ENCODE results near the gene HYLS1. TPM values are rescaled to one million over a fixed set of nuclear protein-coding genes. Genes with fewer than 3 reads are reported as not detected.

Gene HYLS1
- total RNA-seq, 2 experiments from 2014 or later = 7.2 to 9.3 TPM

DNA sequence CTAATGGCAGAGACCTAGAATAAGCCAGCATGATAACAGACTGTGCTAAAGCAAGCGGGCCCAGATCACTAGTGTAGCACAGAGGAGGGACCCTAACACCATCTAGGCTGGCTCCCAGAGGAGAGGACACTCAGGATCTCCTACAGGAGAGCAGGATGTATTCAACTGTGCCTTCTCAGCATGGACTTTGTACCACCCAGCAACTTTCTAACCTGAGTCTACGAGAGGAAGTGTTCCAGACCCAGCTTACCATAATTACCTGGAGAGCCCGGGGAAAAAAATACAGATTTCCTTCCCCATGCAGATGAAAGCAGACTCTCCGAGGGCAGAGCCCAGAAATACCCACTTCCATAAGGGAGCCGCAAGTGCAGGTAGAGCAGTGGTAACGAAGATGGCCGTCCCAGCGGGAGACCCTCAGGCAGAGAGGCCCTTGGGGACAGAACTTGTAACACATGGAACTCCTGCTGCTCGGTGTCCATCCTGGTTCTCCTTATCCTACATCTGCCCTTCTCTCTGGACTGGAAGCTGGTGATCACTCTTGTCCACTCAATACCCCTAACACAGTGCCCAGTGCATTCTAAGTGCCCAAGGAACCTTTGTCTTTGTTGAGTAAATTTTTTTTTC is 37.0 kb downstream of the HYLS1 start:
- POLR2A ChIA-PET = no interaction called here
- Mint-ChIP-seq H3K4me1 (no peaks in the 10 kb centered on the region), H3K36me3 (ENCODE audit: low read depth) (no peaks in the 10 kb centered on the region), H3K27ac (no peak overlapping the region), H3K4me3 (no peak overlapping the region), H3K9me3 (ENCODE audit: low read depth) (no peaks in the 10 kb centered on the region), H3K27me3 (peaks cover 11% of the 10 kb centered on the region)
- DNase-seq (no peak), ATAC-seq (no peak)
- CTCF ChIA-PET = interaction anchor here (0.6 to 5.4 kb wide), 4 partner anchors 17 to 274 kb away, joined by 4 to 41 read pairs (median 8); no protein-coding TSS in a partner anchor
- intact Hi-C loops (cut with DNase I, micrococcal nuclease) = loop anchor here in 1 of 2 experiments (10.0 kb wide), 1 partner anchor 190 kb away; no protein-coding TSS in a partner anchor

DNA sequence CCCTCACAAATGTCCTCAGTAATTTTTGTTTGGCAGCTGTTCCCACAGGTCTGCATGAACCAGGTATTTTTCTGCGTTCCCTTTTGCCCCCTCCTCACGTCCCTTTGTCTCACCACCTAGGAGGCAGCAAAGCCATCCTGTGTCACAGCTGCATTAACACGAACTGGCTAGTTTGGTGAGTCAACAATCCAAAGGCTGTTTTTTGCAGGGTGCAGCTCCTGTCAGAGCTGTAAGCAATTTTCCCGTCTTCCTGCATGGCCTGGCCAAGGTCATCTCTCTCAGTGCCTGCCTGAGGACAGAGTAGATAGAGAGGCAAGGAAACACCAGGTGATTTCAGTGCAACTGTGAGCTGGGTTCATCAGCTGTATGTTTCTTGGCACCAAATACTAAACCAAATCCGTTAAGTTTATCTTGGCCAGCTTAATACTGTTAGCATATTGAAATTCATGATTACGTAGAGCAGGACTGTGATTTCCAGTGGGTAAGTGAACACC is 37.8 kb downstream of the HYLS1 start:
- DNase-seq = no peak
- intact Hi-C loops (cut with DNase I, micrococcal nuclease) = loop anchor here in 1 of 2 experiments (10.0 kb wide), 1 partner anchor 190 kb away; no protein-coding TSS in a partner anchor
- Mint-ChIP-seq H3K4me3 (no peak overlapping the region), H3K4me1 (no peaks in the 10 kb centered on the region), H3K27me3 (peaks cover 10% of the 10 kb centered on the region), H3K9me3 (ENCODE audit: low read depth) (no peaks in the 10 kb centered on the region), H3K27ac (no peak overlapping the region), H3K36me3 (ENCODE audit: low read depth) (no peaks in the 10 kb centered on the region)
- ATAC-seq = no peak
- POLR2A ChIA-PET = no interaction called here
- CTCF ChIA-PET = interaction anchor here (0.6 to 5.4 kb wide), 4 partner anchors 16 to 268 kb away, joined by 3 to 41 read pairs (median 4); partner anchors contain the start of gene PUS3

DNA sequence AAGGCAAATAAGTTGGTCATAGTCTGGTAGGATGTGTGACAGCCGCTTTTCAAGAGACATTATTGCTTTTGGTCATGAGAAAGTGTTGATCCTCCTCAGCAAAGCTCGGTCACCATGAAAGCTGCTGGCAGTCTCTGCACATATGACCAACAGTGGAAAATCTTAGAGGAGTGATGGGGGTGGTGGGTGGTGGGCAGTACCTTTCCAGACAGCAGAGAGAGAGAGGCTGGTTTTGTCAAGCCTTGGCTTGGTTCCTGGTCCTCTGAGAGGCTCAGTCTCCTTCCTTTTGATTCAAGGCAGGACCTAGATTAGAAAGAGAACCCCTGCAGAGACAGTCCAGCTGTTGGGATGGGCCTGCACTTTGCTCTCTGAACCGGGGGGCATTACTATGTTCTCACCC is 38.3 kb downstream of the HYLS1 start:
- intact Hi-C loops (cut with DNase I, micrococcal nuclease) = loop anchor here in 1 of 2 experiments (10.0 kb wide), 1 partner anchor 189 kb away; no protein-coding TSS in a partner anchor
- ChIA-PET POLR2A (no interaction called here), CTCF (interaction anchor here (0.7 to 5.4 kb wide), 3 partner anchors 16 to 268 kb away, joined by 3 to 41 read pairs (median 4); partner anchors contain the start of gene PUS3)
- H3K9me3 Mint-ChIP-seq (ENCODE audit: low read depth) = no peaks in the 10 kb centered on the region
- H3K27me3 Mint-ChIP-seq = peaks cover 10% of the 10 kb centered on the region
- no peak overlapping the region for H3K27ac Mint-ChIP-seq
- ATAC-seq = no peak
- H3K4me1 Mint-ChIP-seq = no peaks in the 10 kb centered on the region
- H3K36me3 Mint-ChIP-seq (ENCODE audit: low read depth) = no peaks in the 10 kb centered on the region
- no peak overlapping the region for H3K4me3 Mint-ChIP-seq
- DNase-seq = no peak

DNA sequence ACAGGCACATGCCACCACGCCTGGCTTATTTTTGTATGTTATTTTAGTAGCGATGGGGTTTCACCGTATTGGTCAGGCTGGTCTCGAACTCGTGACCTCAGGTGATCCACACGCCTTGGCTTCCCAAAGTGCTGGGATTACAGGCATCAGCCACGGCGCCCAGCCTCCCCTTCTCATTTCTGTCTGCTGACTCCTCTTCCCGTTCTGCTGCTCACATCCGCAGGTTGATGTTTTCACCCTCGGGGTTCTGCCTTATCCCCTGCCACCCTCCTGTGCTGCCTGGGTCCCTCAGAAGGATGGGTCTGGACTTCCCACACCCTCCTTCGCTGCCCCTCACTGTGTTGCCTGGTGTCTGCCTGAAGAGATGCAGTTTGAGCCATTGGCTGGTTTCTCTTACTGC is 39.2 kb downstream of the HYLS1 start:
- Mint-ChIP-seq H3K27ac (no peak overlapping the region), H3K4me3 (no peak overlapping the region), H3K4me1 (no peaks in the 10 kb centered on the region), H3K27me3 (peaks cover 10% of the 10 kb centered on the region), H3K9me3 (ENCODE audit: low read depth) (no peaks in the 10 kb centered on the region), H3K36me3 (ENCODE audit: low read depth) (no peaks in the 10 kb centered on the region)
- POLR2A ChIA-PET = no interaction called here
- intact Hi-C loops (cut with DNase I, micrococcal nuclease) = loop anchor here in 1 of 2 experiments (10.0 kb wide), 1 partner anchor 188 kb away; no protein-coding TSS in a partner anchor
- DNase-seq (no peak), ATAC-seq (no peak)
- CTCF ChIA-PET = no interaction called here

DNA sequence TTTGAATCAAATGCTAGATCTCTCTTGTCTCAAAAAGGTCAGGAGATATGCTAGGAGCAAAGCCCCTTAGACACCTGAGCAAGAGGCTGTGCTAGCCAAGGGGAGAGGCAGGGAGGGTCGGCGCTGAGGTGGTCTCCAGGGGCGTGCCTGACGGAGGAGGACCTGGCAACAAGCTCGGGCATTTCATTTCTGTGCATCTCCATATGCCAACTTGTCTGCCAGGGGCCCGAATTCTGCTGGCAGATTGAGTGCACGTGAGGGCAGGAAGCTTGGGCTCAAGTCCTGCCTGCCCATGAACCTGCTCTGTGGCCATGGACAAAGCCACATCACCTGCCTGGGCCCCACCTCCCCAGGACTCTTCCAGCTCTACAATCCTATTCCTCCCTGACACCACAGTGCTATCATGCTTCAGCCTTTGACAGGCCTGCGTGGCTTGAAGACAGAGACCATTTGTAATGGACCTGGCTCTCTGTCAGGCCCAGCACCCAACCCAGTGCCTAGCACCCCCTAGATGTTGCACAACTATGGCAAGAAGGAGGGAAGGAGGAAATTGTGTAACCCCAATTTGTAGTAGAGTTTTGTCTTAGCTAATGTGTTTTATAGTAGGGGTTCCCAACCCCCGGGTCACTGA is 42.1 kb downstream of the HYLS1 start:
- Mint-ChIP-seq H3K4me3 (no peak overlapping the region), H3K9me3 (ENCODE audit: low read depth) (no peaks in the 10 kb centered on the region), H3K36me3 (ENCODE audit: low read depth) (no peaks in the 10 kb centered on the region), H3K27me3 (peaks cover 10% of the 10 kb centered on the region), H3K27ac (no peak overlapping the region), H3K4me1 (no peaks in the 10 kb centered on the region)
- intact Hi-C loops (cut with DNase I, micrococcal nuclease) = loop anchor here in 1 of 2 experiments (10.0 kb wide), 1 partner anchor 185 kb away; no protein-coding TSS in a partner anchor
- ATAC-seq (no peak), DNase-seq (no peak)
- CTCF ChIA-PET = interaction anchor here (0.7 to 1.2 kb wide), 3 partner anchors 13 to 266 kb away, joined by 3 to 4 read pairs (median 4); no protein-coding TSS in a partner anchor
- POLR2A ChIA-PET = no interaction called here

DNA sequence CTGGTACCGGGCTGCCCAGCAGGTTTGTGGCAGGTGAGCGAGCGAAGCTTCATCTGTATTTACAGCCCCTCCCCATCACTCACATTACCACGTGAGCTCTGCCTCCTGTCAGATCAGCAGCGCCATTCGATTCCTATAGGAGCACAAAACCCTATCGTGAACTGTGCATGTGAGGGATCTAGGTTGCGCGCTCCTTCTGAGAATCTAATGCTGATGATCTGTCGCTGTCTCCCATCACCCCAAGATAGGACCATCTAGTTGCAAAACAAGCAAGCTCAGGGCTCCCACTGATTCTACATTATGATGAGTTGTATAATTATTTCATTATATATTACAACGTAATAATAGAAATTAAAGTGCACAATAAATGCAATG is 42.6 kb downstream of the HYLS1 start:
- H3K36me3 Mint-ChIP-seq (ENCODE audit: low read depth) = no peaks in the 10 kb centered on the region
- DNase-seq (no peak), ATAC-seq (no peak)
- ChIA-PET CTCF (interaction anchor here (0.7 to 1.2 kb wide), 2 partner anchors 13 to 264 kb away, joined by 4 read pairs; no protein-coding TSS in a partner anchor), POLR2A (no interaction called here)
- no peaks in the 10 kb centered on the region for H3K9me3 Mint-ChIP-seq (ENCODE audit: low read depth)
- no peaks in the 10 kb centered on the region for H3K4me1 Mint-ChIP-seq
- H3K27me3 Mint-ChIP-seq = peaks cover 10% of the 10 kb centered on the region
- no peak overlapping the region for H3K27ac Mint-ChIP-seq
- H3K4me3 Mint-ChIP-seq = no peak overlapping the region
- intact Hi-C loops (cut with DNase I, micrococcal nuclease) = no loop called here

DNA sequence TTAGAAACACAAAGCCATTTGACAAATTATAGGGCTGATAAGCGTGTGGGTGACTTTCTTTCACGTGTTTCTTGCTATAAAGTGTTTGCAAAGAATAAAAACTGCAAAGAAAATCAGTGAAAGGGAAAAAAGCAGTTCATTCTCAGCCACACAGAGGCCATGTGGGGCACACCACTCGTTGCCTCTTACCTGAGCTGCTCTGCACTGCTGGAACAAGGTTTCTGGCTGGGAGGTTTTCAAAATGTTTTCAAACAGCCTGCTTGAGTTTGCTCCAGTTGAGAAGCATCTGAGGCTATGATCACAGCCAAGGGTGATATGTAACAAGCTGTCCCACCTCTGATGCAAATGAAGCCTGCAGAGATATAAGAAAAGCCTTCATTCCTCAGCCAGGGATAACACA is 43.6 kb downstream of the HYLS1 start:
- H3K27me3 Mint-ChIP-seq = peaks cover 10% of the 10 kb centered on the region
- CTCF ChIA-PET = interaction anchor here (0.6 to 1.1 kb wide), 5 partner anchors 8 to 263 kb away, joined by 3 to 6 read pairs (median 4); partner anchors contain the start of gene PUS3
- ATAC-seq = no peak

DNA sequence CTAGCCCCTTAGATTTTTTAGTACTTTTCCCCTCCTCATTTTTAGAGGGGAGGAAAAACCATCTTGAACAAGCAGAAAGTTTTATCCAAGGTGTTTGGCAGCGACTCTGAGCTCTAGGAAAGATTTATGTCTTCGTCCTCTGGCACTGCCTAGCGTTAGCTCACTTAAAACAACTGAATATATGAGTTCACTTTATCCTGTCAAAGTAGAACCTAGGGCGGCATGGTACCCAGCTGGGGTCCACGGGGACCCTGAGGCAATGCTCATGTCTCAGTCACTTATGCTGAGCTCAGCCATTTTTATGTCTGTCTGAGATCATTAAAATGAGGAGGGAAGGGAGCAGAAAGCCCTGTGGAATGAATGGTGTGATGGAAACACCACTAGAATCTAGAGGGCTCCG is 44.2 kb downstream of the HYLS1 start:
- no peak for DNase-seq
- no peak overlapping the region for H3K27ac Mint-ChIP-seq
- POLR2A ChIA-PET = no interaction called here
- no peaks in the 10 kb centered on the region for H3K36me3 Mint-ChIP-seq (ENCODE audit: low read depth)
- ATAC-seq = no peak
- H3K4me3 Mint-ChIP-seq = no peak overlapping the region
- intact Hi-C loops (cut with DNase I, micrococcal nuclease) = no loop called here
- CTCF ChIA-PET = interaction anchor here (0.6 to 1.1 kb wide), 5 partner anchors 9 to 262 kb away, joined by 3 to 6 read pairs (median 4); no protein-coding TSS in a partner anchor
- H3K4me1 Mint-ChIP-seq = no peaks in the 10 kb centered on the region
- no peaks in the 10 kb centered on the region for H3K9me3 Mint-ChIP-seq (ENCODE audit: low read depth)
- peaks cover 10% of the 10 kb centered on the region for H3K27me3 Mint-ChIP-seq

More for the DNA sequence above, 43.6 kb downstream of the HYLS1 start:
- H3K36me3 Mint-ChIP-seq (ENCODE audit: low read depth) = no peaks in the 10 kb centered on the region
- intact Hi-C loops (cut with DNase I, micrococcal nuclease) = no loop called here
- no peaks in the 10 kb centered on the region for H3K9me3 Mint-ChIP-seq (ENCODE audit: low read depth)
- no peaks in the 10 kb centered on the region for H3K4me1 Mint-ChIP-seq
- H3K27ac Mint-ChIP-seq = no peak overlapping the region
- DNase-seq = no peak
- H3K4me3 Mint-ChIP-seq = no peak overlapping the region
- POLR2A ChIA-PET = no interaction called here

DNA sequence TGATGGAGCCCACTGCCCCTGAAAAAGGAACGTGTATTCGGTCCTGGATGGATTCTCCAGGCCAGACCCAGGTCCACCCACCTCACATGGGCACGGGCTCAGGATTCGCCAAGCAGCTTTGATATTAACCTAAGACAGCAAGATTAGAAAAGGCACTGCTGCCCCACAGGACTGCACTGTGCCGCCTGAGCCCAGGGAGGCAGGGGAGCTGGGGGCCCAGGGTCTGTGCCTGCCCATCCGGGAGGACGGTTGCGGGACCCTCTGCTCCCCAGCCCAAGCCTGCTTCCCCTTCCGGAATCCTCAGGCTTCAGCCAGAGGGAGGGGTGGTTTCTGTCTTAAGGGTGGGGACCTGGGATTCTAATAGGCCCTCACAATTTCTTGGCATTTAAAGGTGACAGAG is 44.8 kb downstream of the HYLS1 start:
- Mint-ChIP-seq H3K9me3 (ENCODE audit: low read depth) (no peaks in the 10 kb centered on the region), H3K36me3 (ENCODE audit: low read depth) (no peaks in the 10 kb centered on the region), H3K4me3 (no peak overlapping the region), H3K27me3 (peaks cover 6% of the 10 kb centered on the region), H3K4me1 (no peaks in the 10 kb centered on the region), H3K27ac (no peak overlapping the region)
- CTCF ChIA-PET = interaction anchor here (1.0 to 1.1 kb wide), 3 partner anchors 9 to 262 kb away, joined by 3 to 6 read pairs (median 4); no protein-coding TSS in a partner anchor
- no peak for ATAC-seq
- intact Hi-C loops (cut with DNase I, micrococcal nuclease) = no loop called here
- POLR2A ChIA-PET = no interaction called here
- no peak for DNase-seq

DNA sequence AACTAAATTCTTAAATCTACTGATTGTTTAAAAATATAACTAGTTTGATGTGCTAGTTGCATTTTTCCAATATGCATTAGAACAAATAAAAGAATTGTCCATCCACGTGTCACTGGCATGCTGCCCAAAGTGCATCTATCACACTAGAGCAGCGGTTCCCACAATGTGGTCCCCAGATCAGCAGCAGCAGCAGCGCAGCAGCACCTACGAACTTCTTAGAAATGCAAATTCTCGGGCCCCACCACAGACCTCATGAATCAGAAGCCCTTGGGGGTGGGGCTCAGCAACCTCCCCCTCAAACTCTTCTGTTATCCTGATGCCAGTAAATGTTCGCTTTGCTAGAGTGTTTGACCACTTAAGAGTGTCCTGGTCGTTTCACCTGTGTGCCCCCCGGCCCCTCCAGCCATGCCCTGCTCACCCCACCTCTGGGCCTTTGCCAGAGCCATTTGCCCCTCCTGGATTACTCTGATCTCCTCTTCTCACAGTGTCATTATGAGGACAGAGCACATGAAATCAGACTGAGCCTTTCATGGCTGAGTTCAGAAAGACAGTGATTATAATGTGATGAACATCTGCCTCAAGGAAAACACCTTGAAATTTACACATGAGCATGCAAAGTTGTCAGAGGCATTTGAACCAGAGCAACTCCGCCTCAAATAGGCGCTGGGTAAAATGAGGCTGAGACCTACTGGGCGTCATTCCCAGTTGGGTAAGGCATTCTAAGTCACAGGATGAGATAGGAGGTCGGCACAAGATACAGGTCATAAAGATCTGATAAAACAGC is 45.8 kb downstream of the HYLS1 start:
- no peaks in the 10 kb centered on the region for H3K9me3 Mint-ChIP-seq (ENCODE audit: low read depth)
- no peak overlapping the region for H3K4me3 Mint-ChIP-seq
- CTCF ChIA-PET = no interaction called here
- no peaks in the 10 kb centered on the region for H3K4me1 Mint-ChIP-seq
- ATAC-seq = peak; percentile 26
- no peaks in the 10 kb centered on the region for H3K36me3 Mint-ChIP-seq (ENCODE audit: low read depth)
- POLR2A ChIA-PET = no interaction called here
- peaks cover 6% of the 10 kb centered on the region for H3K27me3 Mint-ChIP-seq
- no peak overlapping the region for H3K27ac Mint-ChIP-seq
- peak; percentile 27 for DNase-seq
- intact Hi-C loops (cut with DNase I, micrococcal nuclease) = no loop called here

DNA sequence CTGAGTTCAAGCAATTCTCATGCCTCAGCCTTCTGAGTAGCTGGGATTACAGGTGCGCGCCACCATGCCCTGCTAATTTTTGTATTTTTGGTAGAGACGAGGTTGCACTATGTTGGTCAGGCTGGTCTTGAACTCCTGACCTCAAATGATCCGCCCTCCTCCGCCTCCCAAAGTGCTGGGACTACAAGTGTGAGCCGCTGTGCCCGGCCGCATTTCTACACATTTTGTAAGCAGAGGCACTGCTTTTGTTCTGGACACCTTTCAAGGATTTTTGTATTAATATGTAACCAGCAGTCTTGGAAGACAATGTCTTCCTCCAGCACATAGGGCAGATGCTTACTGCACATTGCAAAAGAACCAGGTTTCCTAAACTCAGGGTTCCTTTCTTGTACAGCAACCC is 47.0 kb downstream of the HYLS1 start:
- Mint-ChIP-seq H3K36me3 (ENCODE audit: low read depth) (no peaks in the 10 kb centered on the region), H3K27ac (no peak overlapping the region), H3K9me3 (ENCODE audit: low read depth) (no peaks in the 10 kb centered on the region), H3K4me1 (peaks cover 4% of the 10 kb centered on the region), H3K27me3 (peaks cover 4% of the 10 kb centered on the region), H3K4me3 (no peak overlapping the region)
- ATAC-seq (no peak), DNase-seq (no peak)
- ChIA-PET CTCF (no interaction called here), POLR2A (no interaction called here)
- intact Hi-C loops (cut with DNase I, micrococcal nuclease) = no loop called here

All from activated CD4-positive, alpha-beta T cell treated with anti-CD3 and anti-CD28 coated beads for 36 hours (primary cell).